SU-DHL-6 (cell line): ENCODE data around the gene VAMP3.

ENCODE experiments used
- EZH2phosphoT487 ChIP-seq: fragments of 200-600 bp; sonication (generic), shearing (Covaris generic); conservative IDR thresholded peaks from 2 replicates; pipeline ENCODE4 v1.6.1; 2018; ENCODE audit warnings: mild to moderate bottlenecking, antibody characterized with exemption, low read length, moderate library complexity, mixed read lengths
- TF ChIP-seq, protein P1 (sequence below): fragments of 200-600 bp; sonication (generic); IDR thresholded peaks from one replicate; pipeline ENCODE4 v1.5.1; 2017; ENCODE audit warnings: antibody characterized with exemption, mild to moderate bottlenecking, low read length, moderate library complexity; ENCODE audit not compliant: insufficient read depth, poor library complexity, severe bottlenecking

DNA sequence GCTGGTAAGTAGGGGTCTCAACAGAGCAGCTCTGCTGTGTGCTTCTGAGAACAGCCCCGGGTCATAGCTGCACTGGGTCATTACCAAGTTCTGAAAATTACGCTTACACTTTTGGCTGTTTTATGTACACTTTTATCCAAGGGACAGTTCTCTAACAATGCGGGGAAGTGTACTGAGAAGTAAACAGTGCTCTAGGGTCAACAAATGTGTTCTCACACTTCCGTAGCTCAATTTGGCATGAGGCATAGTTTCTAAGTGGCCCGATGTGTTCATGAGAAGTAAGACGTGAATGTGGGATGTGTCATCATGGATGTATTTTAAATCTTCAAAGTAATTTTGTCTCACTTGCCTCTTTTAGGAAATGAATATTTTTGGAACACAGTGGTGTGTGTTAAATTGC is 10.9 kb upstream of the VAMP3 start:
- TF ChIP-seq EZH2phosphoT487, result no peak
- TF ChIP-seq, protein P1, sequence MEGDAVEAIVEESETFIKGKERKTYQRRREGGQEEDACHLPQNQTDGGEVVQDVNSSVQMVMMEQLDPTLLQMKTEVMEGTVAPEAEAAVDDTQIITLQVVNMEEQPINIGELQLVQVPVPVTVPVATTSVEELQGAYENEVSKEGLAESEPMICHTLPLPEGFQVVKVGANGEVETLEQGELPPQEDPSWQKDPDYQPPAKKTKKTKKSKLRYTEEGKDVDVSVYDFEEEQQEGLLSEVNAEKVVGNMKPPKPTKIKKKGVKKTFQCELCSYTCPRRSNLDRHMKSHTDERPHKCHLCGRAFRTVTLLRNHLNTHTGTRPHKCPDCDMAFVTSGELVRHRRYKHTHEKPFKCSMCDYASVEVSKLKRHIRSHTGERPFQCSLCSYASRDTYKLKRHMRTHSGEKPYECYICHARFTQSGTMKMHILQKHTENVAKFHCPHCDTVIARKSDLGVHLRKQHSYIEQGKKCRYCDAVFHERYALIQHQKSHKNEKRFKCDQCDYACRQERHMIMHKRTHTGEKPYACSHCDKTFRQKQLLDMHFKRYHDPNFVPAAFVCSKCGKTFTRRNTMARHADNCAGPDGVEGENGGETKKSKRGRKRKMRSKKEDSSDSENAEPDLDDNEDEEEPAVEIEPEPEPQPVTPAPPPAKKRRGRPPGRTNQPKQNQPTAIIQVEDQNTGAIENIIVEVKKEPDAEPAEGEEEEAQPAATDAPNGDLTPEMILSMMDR, result no peak
